Subcutaneous abdominal adipose tissue (tissue), 5 donors: Measurements from ENCODE around the gene LMCD1.

Source experiments
- H3K27ac ChIP-seq: one replicate; pipeline ENCODE4 v1.7.0; 2013; ENCODE audit warnings: low read depth, mild to moderate bottlenecking, inconsistent platforms, low read length, moderate library complexity
- H3K27me3 ChIP-seq, 5 donors: one replicate each; pipeline ENCODE4 v1.7.0; 2013; ENCODE audit warnings: low read length in 5 of 5, inconsistent platforms in 1 of 5; ENCODE audit not compliant: control insufficient read depth in 5 of 5, insufficient read depth in 4 of 5
- H3K36me3 ChIP-seq, 5 donors: one replicate each; pipeline ENCODE4 v1.7.0; 2013; ENCODE audit warnings: low read length in 5 of 5; ENCODE audit not compliant: control insufficient read depth in 5 of 5, insufficient read depth in 5 of 5
- H3K4me1 ChIP-seq, 5 donors: one replicate each; pipeline ENCODE4 v1.7.0; 2013; ENCODE audit warnings: low read length in 5 of 5, mild to moderate bottlenecking in 3 of 5, moderate library complexity in 1 of 5; ENCODE audit not compliant: control insufficient read depth in 5 of 5, insufficient read depth in 5 of 5
- H3K4me3 ChIP-seq, 5 donors: one replicate each; pipeline ENCODE4 v1.7.0; 2013; ENCODE audit warnings: low read length in 5 of 5, low read depth in 1 of 5
- H3K9ac ChIP-seq, 5 donors: one replicate each; pipeline ENCODE4 v1.7.0; 2013; ENCODE audit warnings: low read length in 5 of 5, mild to moderate bottlenecking in 4 of 5, moderate library complexity in 3 of 5
- H3K9me3 ChIP-seq, 5 donors: one replicate each; pipeline ENCODE4 v1.7.0; 2013; ENCODE audit warnings: low read length in 5 of 5; ENCODE audit not compliant: control insufficient read depth in 5 of 5
- donor health status: healthy.
- donor health status: healthy.
- donor health status: healthy.
- donor health status: healthy.
- donor health status: healthy.

LMCD1 gene

DNA sequence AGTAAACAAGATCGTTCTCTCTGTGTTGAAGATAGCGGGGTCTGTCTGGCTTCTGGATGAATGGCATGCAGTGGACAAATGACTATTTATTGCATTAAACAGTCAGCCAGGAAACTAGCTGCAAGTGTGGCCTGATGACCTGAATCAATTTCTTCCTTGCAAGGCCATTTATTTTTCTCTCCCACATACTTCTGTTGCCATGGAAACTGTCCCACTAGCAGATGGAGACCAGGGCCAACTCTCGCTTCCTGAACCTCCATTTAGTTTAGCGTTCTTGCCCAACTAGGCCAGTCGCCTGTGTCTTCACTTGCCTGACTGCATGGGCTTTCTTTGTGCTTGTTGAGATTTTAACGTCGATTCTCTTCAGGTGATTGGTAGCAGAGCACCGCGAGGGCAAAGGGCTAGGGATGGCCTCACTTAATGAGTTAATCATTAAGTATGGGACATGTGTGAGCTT lies 27.6 kb downstream of the LMCD1 start:
- H3K27ac ChIP-seq: peak overlapping the region; percentile 77
- peaks cover 16 to 86% (median 80%) of the 10 kb centered on the region in 5 donors for H3K4me1 ChIP-seq
- H3K9me3 ChIP-seq: no peaks in the 10 kb centered on the region

DNA sequence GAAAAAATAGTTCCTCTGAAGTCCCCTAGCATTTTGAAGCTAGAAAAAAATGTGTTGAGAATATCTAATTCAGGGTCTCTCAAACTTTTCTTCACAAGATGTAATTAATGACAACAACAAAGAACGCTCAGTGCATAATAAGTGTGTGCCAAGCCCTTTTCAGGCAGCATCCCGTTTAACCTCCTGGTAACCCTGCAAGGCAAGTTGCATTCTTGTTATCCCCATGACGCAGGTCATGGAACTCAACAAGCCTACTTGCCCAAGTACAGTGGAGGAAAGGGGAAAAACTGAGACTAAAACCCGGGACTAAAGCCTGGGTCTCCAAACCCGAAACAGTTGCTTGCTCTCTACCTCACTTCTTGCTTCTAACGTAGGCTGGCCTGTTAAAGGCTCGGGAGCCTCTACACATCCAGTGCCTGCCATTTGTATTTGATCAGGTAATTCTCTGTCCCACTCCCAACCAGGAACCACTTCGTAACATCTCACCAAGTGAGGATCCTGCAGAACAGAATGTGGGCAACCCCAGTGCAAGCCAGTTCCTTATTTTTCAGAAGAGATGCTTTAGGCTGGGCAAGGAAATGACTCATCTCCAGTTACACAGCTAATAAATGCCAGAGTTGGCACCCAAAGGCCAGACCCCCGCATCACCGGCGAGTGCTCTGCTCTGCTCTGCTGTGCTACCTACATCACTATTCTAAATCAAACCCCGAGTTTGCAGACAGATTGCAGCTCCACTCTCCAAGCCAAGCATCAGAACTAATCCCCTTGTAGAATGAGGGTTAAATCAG lies 28.3 kb downstream of the LMCD1 start:
- Histone ChIP-seq H3K36me3 (peaks cover 0 to 15% (median 9%) of the 10 kb centered on the region in 5 donors), H3K27me3 (no peaks in the 10 kb centered on the region), H3K27ac (peak overlapping the region; percentile 77), H3K9ac (no peak overlapping the region), H3K4me1 (peaks cover 16 to 86% (median 72%) of the 10 kb centered on the region in 5 donors), H3K4me3 (peak overlapping the region in 1 of 5 donors; percentile 12), H3K9me3 (no peaks in the 10 kb centered on the region)

More for the DNA sequence above, 27.6 kb downstream of the LMCD1 start:
- Histone ChIP-seq H3K9ac (peak overlapping the region in 1 of 5 donors; percentile 33), H3K27me3 (no peaks in the 10 kb centered on the region), H3K4me3 (peak overlapping the region in 1 of 5 donors; percentile 29), H3K36me3 (peaks cover 0 to 15% (median 9%) of the 10 kb centered on the region in 5 donors)

GRCh38 chr3:8530581-8530980 lies 29.0 kb downstream of the LMCD1 start:
- peaks cover 16 to 86% (median 68%) of the 10 kb centered on the region in 5 donors for H3K4me1 ChIP-seq
- H3K9ac ChIP-seq: no peak overlapping the region
- H3K27ac ChIP-seq: peak overlapping the region; percentile 77
- no peaks in the 10 kb centered on the region for H3K9me3 ChIP-seq
- H3K27me3 ChIP-seq: no peaks in the 10 kb centered on the region
- H3K36me3 ChIP-seq: peaks cover 3 to 15% (median 13%) of the 10 kb centered on the region in 5 donors
- H3K4me3 ChIP-seq: no peak overlapping the region

DNA sequence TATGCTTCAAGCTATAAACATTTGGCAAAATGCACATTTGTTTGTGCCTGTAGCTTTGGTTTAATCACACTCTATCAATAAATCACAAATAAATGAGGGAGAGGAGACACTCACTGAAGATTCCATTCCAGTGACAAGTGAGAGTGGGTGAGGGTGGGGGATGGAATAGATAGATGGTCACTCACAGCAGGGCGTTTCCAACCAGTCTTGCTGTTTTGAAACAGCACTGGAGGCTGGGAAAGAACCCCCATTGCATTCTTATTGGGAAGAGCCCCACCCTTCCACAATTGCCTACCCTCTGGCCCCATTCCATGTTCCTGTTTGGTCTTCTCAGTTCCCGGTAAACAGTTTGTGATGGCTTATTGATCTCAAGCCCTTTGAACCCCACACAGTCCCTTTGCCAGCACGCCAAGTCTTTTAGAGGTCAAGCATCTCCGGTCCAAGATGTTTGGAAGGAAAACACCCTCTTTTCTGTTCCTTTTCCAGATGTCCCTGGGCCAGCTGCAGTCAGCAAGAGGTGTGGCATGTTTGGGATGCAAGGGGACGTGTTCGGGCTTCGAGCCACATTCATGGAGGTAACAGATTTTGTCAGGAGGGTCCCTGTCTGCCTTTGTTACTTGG lies 30.7 kb downstream of the LMCD1 start:
- peaks cover 14 to 28% (median 20%) of the 10 kb centered on the region in 5 donors for H3K36me3 ChIP-seq
- H3K9ac ChIP-seq: peak overlapping the region in 3 of 5 donors; percentile 12 to 66 (median 35)
- H3K4me1 ChIP-seq: peaks cover 12 to 85% (median 63%) of the 10 kb centered on the region in 5 donors
- H3K27ac ChIP-seq: peak overlapping the region; percentile 77
- no peaks in the 10 kb centered on the region for H3K27me3 ChIP-seq
- H3K9me3 ChIP-seq: no peaks in the 10 kb centered on the region
- H3K4me3 ChIP-seq: peak overlapping the region in 2 of 5 donors; percentile 8 to 29

- Histone ChIP-seq H3K36me3 (peaks cover 21 to 62% (median 46%) of the 10 kb centered on the region in 5 donors), H3K4me1 (peaks cover 3 to 68% (median 36%) of the 10 kb centered on the region in 5 donors), H3K27me3 (no peaks in the 10 kb centered on the region), H3K9ac (no peak overlapping the region), H3K9me3 (no peaks in the 10 kb centered on the region), H3K27ac (no peak overlapping the region), H3K4me3 (no peak overlapping the region)
Observed at GRCh38 chr3:8536096-8537056, 34.8 kb downstream of the LMCD1 start.

- peaks cover 0 to 67% (median 26%) of the 10 kb centered on the region in 5 donors for H3K4me1 ChIP-seq
- H3K27me3 ChIP-seq: no peaks in the 10 kb centered on the region
- no peak overlapping the region for H3K9ac ChIP-seq
- no peak overlapping the region for H3K4me3 ChIP-seq
- H3K9me3 ChIP-seq: no peaks in the 10 kb centered on the region
- no peak overlapping the region for H3K27ac ChIP-seq
- peaks cover 21 to 72% (median 54%) of the 10 kb centered on the region in 5 donors for H3K36me3 ChIP-seq
Observed at GRCh38 chr3:8537440-8537839, 35.8 kb downstream of the LMCD1 start.

DNA sequence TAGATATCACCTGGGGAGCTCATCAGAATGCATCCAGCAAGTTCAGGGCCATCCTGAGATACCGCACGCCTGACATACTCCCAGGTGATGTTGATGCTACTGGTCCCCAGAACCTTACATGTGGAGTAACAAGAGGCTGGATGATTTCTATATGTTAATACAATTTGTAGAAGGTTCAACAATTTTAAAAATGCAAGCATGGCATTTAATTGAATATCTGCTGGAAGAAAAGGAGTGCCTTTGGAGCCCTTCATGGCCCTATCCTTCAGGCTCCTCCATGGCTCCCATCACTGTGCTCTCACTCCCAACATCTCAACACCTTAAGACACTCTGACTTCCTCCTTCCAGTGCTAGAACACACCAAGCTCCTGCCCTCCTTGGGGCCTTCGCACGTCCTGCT lies 36.6 kb downstream of the LMCD1 start:
- H3K36me3 ChIP-seq: peaks cover 21 to 79% (median 57%) of the 10 kb centered on the region in 5 donors
- no peak overlapping the region for H3K27ac ChIP-seq
- H3K9me3 ChIP-seq: no peaks in the 10 kb centered on the region
- H3K27me3 ChIP-seq: no peaks in the 10 kb centered on the region
- peaks cover 0 to 63% (median 24%) of the 10 kb centered on the region in 5 donors for H3K4me1 ChIP-seq
- H3K4me3 ChIP-seq: no peak overlapping the region
- H3K9ac ChIP-seq: no peak overlapping the region

- Histone ChIP-seq H3K9ac (no peak overlapping the region), H3K9me3 (no peaks in the 10 kb centered on the region), H3K4me1 (peaks cover 0 to 57% (median 19%) of the 10 kb centered on the region in 5 donors), H3K36me3 (peaks cover 21 to 80% (median 62%) of the 10 kb centered on the region in 5 donors), H3K27me3 (no peaks in the 10 kb centered on the region), H3K27ac (peak overlapping the region; percentile 53), H3K4me3 (no peak overlapping the region)
Observed at GRCh38 chr3:8538913-8539312, 37.3 kb downstream of the LMCD1 start.

DNA sequence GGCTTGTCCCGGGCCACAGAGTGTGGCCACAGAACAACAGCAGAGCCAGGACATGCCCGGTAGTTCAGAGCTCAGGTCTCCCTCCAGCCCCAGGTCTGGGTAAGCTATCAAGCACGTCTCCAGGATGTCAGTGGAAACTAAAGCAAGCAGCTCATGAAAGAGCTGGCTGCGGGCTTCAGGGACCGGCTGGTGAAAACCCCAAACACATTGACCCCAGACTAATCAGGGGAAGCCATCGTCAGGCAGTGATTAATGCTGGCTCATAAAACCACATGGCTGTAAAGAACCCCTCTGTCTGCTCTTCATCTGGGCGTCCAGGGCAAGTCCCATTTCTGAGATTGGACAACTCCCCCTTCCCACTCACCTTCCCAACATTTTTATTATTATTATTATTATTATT lies 37.8 kb downstream of the LMCD1 start:
- no peak overlapping the region for H3K4me3 ChIP-seq
- peak overlapping the region; percentile 53 for H3K27ac ChIP-seq
- H3K4me1 ChIP-seq: peaks cover 0 to 52% (median 19%) of the 10 kb centered on the region in 5 donors
- H3K9ac ChIP-seq: peak overlapping the region in 1 of 5 donors; percentile 12
- no peaks in the 10 kb centered on the region for H3K27me3 ChIP-seq
- H3K36me3 ChIP-seq: peaks cover 21 to 83% (median 66%) of the 10 kb centered on the region in 5 donors
- H3K9me3 ChIP-seq: no peaks in the 10 kb centered on the region
